T-cell (primary cell): ENCODE results near the gene TIAM1. TPM values are rescaled to one million over a fixed set of nuclear protein-coding genes. Genes with fewer than 3 reads are reported as not detected.

Source experiments
- ATAC-seq, 4 experiments: fragments of 200-7000 bp in 3 of 4; fragments of 150-1000 bp in 1 of 4; cut with Tn5 transposase; replicated peaks in 1 of 4; 1 replicate in 3 of 4; 2 replicates in 1 of 4; pipeline ENCODE4 v1.10.0; 2021; ENCODE audit warnings: moderate library complexity in 3 of 4, mild to moderate bottlenecking in 2 of 4, moderate number of reproducible peaks in 1 of 4
- CTCF ChIA-PET, 2 donors: fragments of 300-600 bp; sonication (Branson Sonifier 250); formaldehyde crosslinking; loops; one replicate each; lab custom pipeline; 2022; ENCODE audit warnings: antibody characterized with exemption in 2 of 2; lab: Charles Lee
- POLR2A ChIA-PET, 2 donors: fragments of 300-600 bp; sonication (Branson Sonifier 250); formaldehyde crosslinking; loops; one replicate each; lab custom pipeline; 2022; ENCODE audit warnings: antibody characterized with exemption in 2 of 2; lab: Charles Lee
- DNase-seq, 35 experiments: peaks; one replicate each; pipeline versions ENCODE4 v3.0.0 to v3.0.0-alpha.2; 2013 to 2023
- H3K27ac ChIP-seq: one replicate; pipeline ENCODE4 v1.5.1; 2013; ENCODE audit warnings: low read length
- H3K27me3 ChIP-seq, 2 experiments: replicated peaks in 1 of 2; 1 replicate in 1 of 2; 2 replicates in 1 of 2; pipeline versions ENCODE4 v1.6.1 to v1.7.0; 2013; ENCODE audit warnings: low read length in 1 of 2, mixed read lengths in 1 of 2; ENCODE audit not compliant: control insufficient read depth in 2 of 2, insufficient read depth in 2 of 2; ENCODE audit errors: extremely low read depth in 1 of 2
- H3K36me3 ChIP-seq, 2 donors: 1 replicate in 1 of 2; 2 replicates in 1 of 2; pipeline versions ENCODE4 v1.6.1 to v1.7.0; 2013; ENCODE audit warnings: low read length in 1 of 2; ENCODE audit not compliant: control insufficient read depth in 2 of 2, insufficient read depth in 1 of 2; ENCODE audit errors: extremely low read depth in 1 of 2
- H3K4me1 ChIP-seq, 2 experiments: 1 replicate in 1 of 2; 2 replicates in 1 of 2; pipeline versions ENCODE4 v1.6.1 to v1.7.0; 2013; ENCODE audit warnings: low read length in 2 of 2, mixed read lengths in 1 of 2; ENCODE audit not compliant: insufficient read depth in 2 of 2, control insufficient read depth in 1 of 2; ENCODE audit errors: extremely low read depth in 1 of 2
- H3K4me3 ChIP-seq, 2 donors: 1 replicate in 1 of 2; 2 replicates in 1 of 2; pipeline versions ENCODE4 v1.5.1 to v1.7.0; 2013; ENCODE audit warnings: mild to moderate bottlenecking in 2 of 2, low read length in 1 of 2, moderate library complexity in 1 of 2; ENCODE audit not compliant: control insufficient read depth in 1 of 2; ENCODE audit errors: extremely low read depth in 1 of 2
- H3K9me3 ChIP-seq: 2 replicates; pipeline ENCODE4 v1.7.0; 2013
- H3K27ac Mint-ChIP-seq, 2 donors: one replicate each; pipeline ENCODE4 v1.8.0; 2020 to 2021; ENCODE audit warnings: mild to moderate bottlenecking in 2 of 2, mixed read lengths in 2 of 2
- H3K27me3 Mint-ChIP-seq, 2 donors: one replicate each; pipeline ENCODE4 v1.8.0; 2021 to 2022; ENCODE audit warnings: mixed read lengths in 2 of 2
- H3K36me3 Mint-ChIP-seq: one replicate; pipeline ENCODE4 v1.8.0; 2021; ENCODE audit warnings: mixed read lengths
- H3K4me1 Mint-ChIP-seq, 3 donors: one replicate each; pipeline ENCODE4 v1.8.0; 2020 to 2022; ENCODE audit warnings: mixed read lengths in 3 of 3, mild to moderate bottlenecking in 1 of 3
- H3K4me3 Mint-ChIP-seq, 3 donors: one replicate each; pipeline ENCODE4 v1.8.0; 2020 to 2022; ENCODE audit warnings: mild to moderate bottlenecking in 3 of 3, mixed read lengths in 3 of 3, moderate library complexity in 3 of 3
- H3K9me3 Mint-ChIP-seq, 3 donors: one replicate each; pipeline ENCODE4 v1.8.0; 2020 to 2022; ENCODE audit warnings: mixed read lengths in 3 of 3
- WGBS: methylation state at CpG from one replicate; pipeline ENCODE4 v1.1.5; 2013; ENCODE audit warnings: missing lambda C conversion rate; ENCODE audit not compliant: insufficient coverage; 5-methylcytosine and 5-hydroxymethylcytosine counted together
- total RNA-seq, 35 experiments: library from RNA in 6 of 35; stranded (reverse) in 6 of 35; fragments of 120-200 nt in 1 of 35; gene quantifications; one replicate each; pipeline versions ENCODE4 v1.2.1 to v1.2.4 and lab custom pipeline; 2013 to 2026

TIAM1 gene
- total RNA-seq, 5 donors from 2014 or later (not counting 1 experiment from before 2014, with no cell fraction given), result 60.8 to 79.4 (median 65.5) TPM

DNA sequence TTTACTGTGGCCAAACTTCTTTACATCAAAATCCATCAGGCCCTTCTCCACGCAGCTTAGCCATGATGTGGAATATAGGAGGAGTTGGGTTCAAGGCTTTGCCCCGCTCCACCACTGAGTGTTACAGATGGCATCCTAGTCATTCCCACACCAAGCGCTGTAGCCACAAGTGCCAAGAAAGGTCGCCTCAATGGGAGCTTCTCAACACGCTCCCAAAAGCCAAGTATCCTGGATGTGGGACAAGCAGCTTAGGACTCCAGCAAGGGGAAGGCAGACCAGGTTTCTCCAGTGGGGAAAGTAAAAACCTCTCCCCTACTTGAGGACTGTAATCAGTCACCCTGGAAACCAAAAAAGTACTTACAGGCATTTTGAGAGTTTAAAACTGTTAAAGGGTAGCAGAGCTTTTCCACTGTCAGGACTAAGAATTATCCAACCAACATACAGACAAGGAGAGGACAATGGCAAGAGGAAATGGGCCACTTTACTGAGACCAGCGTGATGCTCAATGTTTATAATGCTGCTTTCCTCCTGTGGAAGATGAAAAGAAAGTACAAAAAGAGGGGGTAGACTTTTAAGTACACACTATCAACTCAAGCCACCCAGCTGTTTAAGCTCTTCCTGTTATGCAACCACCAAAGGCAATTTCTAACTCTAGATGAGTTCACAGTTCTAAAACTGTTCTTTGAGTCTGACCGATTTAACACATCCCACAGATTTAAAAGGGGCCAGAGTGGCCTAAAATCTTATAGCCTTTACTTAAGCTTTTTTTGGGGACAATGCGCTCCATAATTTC lies 185.1 kb downstream of the TIAM1 start:
- H3K9me3 Mint-ChIP-seq, result peaks cover 0 to 8% (median 5%) of the 10 kb centered on the region in 3 donors
- peak overlapping the region; percentile 65 to 71 (median 66) for H3K4me3 Mint-ChIP-seq
- H3K4me1 Mint-ChIP-seq, result peaks cover 68 to 84% (median 81%) of the 10 kb centered on the region in 3 donors
- Histone ChIP-seq H3K27me3 (no peaks in the 10 kb centered on the region), H3K4me3 (peak overlapping the region in 1 of 2 donors; percentile 17), H3K9me3 (peaks cover 4% of the 10 kb centered on the region), H3K27ac (peak overlapping the region; percentile 73), H3K4me1 (peaks cover 44 to 51% of the 10 kb centered on the region in 2 experiments), H3K36me3 (peaks cover 0 to 6% of the 10 kb centered on the region in 2 donors)
- peak overlapping the region; percentile 92 to 98 for H3K27ac Mint-ChIP-seq
- POLR2A ChIA-PET, result interaction anchor here (0.5 to 1.4 kb wide), 4 partner anchors 25 to 252 kb away, joined by 3 to 13 read pairs (median 4); no protein-coding TSS in a partner anchor
- CTCF ChIA-PET, result interaction anchor here (0.6 to 2.3 kb wide), 6 partner anchors 15 to 269 kb away, joined by 3 to 8 read pairs (median 3); no protein-coding TSS in a partner anchor
- H3K36me3 Mint-ChIP-seq, result peaks cover 25% of the 10 kb centered on the region
- ATAC-seq, result peak; percentile 89 to 95 (median 95)
- no peaks in the 10 kb centered on the region for H3K27me3 Mint-ChIP-seq
- 0% methylated on average over 1 of the region's 8 CpGs for WGBS
- DNase-seq, result peak in 6 of 35 experiments; percentile 18 to 57 (median 34)

DNA sequence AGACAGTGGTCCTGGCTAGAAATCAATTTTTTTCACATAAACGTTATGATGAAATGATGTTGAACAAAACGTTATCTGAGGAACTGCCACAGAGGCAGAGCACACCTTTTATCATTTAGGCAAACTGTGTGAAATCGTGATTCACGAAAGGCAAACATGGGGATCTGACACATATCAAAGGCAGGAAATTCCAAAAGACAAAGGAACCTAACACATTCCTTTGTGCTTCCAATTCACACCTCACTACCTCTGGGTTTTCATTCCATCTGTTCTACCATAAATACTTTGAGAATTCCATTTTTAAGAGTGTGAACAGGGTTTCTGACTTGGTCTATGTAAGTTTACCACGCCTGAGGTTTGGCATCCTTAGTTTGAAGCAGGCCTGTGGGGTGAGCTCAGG lies 186.3 kb downstream of the TIAM1 start:
- H3K4me3 ChIP-seq, result no peak overlapping the region
- Mint-ChIP-seq H3K4me1 (peaks cover 68 to 81% (median 79%) of the 10 kb centered on the region in 3 donors), H3K36me3 (peaks cover 28% of the 10 kb centered on the region), H3K4me3 (no peak overlapping the region), H3K27me3 (no peaks in the 10 kb centered on the region), H3K27ac (peak overlapping the region; percentile 92 to 98), H3K9me3 (peaks cover 0 to 8% (median 5%) of the 10 kb centered on the region in 3 donors)
- H3K27me3 ChIP-seq, result no peaks in the 10 kb centered on the region
- ATAC-seq (no peak), DNase-seq (no peak)
- ChIA-PET POLR2A (interaction anchor here in 1 of 2 donors (1.4 kb wide), 1 partner anchor 27 kb away, joined by 3 read pairs; no protein-coding TSS in a partner anchor), CTCF (interaction anchor here (0.6 to 2.3 kb wide), 4 partner anchors 19 to 240 kb away, joined by 3 to 16 read pairs (median 6); no protein-coding TSS in a partner anchor)
- WGBS, result 100% methylated on average over 3 of the region's 5 CpGs
- H3K36me3 ChIP-seq, result peaks cover 0 to 14% of the 10 kb centered on the region in 2 donors
- H3K27ac ChIP-seq, result peak overlapping the region; percentile 73
- peaks cover 4% of the 10 kb centered on the region for H3K9me3 ChIP-seq
- H3K4me1 ChIP-seq, result peaks cover 41 to 44% of the 10 kb centered on the region in 2 experiments

DNA sequence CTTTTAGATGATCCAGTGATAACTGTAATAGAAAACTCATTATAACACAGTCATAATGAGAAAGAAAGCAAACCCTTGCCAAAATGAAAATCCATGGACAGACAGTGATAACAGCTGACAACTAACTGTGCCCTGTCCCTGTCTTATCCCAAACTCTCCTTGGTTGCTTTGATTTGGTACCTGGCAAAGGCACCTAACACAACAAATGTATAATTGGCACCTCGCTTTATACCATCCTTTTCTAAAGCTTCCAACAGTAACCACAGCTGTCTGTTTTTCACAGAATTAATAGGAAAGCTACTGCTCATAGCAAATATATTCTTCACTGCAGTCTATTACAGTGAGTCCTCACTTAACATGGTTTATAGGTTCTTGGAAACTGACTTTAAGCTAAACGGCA lies 187.4 kb downstream of the TIAM1 start:
- Mint-ChIP-seq H3K9me3 (peaks cover 0 to 8% (median 5%) of the 10 kb centered on the region in 3 donors), H3K27me3 (no peaks in the 10 kb centered on the region), H3K36me3 (peaks cover 33% of the 10 kb centered on the region)

DNA sequence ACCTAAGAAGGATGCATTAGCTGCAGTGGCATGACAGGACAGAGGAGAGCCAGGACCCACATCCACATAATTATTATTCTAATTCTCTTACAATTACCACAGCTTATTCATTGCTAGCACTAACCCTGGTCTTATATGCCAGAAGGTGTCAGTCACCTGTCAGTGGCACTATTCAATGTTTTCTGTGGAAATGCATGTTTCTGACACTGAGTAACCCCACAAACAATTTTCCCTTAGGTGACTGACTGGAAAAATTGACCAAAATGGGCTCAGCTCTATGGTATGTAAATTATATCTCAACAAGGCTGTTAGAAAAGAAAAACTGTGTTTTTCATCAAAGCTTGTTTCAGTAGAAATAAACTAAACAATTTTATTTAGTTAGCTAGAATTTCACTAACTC lies 187.9 kb downstream of the TIAM1 start:
- H3K4me3 Mint-ChIP-seq, result no peak overlapping the region
- peaks cover 65 to 79% (median 75%) of the 10 kb centered on the region in 3 donors for H3K4me1 Mint-ChIP-seq

More for the DNA sequence above, 187.4 kb downstream of the TIAM1 start:
- no peak for ATAC-seq
- Histone ChIP-seq H3K27me3 (no peaks in the 10 kb centered on the region), H3K4me1 (peaks cover 33 to 38% of the 10 kb centered on the region in 2 experiments), H3K4me3 (no peak overlapping the region), H3K9me3 (peaks cover 4% of the 10 kb centered on the region), H3K36me3 (peaks cover 0 to 18% of the 10 kb centered on the region in 2 donors), H3K27ac (no peak overlapping the region)
- Mint-ChIP-seq H3K27ac (peak overlapping the region; percentile 11 to 31), H3K4me3 (no peak overlapping the region), H3K4me1 (peaks cover 65 to 79% (median 75%) of the 10 kb centered on the region in 3 donors)
- no peak for DNase-seq
- no CpG with 5 or more reads among the region's 2 CpGs for WGBS
- POLR2A ChIA-PET, result interaction anchor here (0.6 to 0.7 kb wide), 2 partner anchors 9 to 62 kb away, joined by 3 to 21 read pairs; no protein-coding TSS in a partner anchor
- CTCF ChIA-PET, result interaction anchor here in 1 of 2 donors (1.5 kb wide), 1 partner anchor 25 kb away, joined by 16 read pairs; no protein-coding TSS in a partner anchor

DNA sequence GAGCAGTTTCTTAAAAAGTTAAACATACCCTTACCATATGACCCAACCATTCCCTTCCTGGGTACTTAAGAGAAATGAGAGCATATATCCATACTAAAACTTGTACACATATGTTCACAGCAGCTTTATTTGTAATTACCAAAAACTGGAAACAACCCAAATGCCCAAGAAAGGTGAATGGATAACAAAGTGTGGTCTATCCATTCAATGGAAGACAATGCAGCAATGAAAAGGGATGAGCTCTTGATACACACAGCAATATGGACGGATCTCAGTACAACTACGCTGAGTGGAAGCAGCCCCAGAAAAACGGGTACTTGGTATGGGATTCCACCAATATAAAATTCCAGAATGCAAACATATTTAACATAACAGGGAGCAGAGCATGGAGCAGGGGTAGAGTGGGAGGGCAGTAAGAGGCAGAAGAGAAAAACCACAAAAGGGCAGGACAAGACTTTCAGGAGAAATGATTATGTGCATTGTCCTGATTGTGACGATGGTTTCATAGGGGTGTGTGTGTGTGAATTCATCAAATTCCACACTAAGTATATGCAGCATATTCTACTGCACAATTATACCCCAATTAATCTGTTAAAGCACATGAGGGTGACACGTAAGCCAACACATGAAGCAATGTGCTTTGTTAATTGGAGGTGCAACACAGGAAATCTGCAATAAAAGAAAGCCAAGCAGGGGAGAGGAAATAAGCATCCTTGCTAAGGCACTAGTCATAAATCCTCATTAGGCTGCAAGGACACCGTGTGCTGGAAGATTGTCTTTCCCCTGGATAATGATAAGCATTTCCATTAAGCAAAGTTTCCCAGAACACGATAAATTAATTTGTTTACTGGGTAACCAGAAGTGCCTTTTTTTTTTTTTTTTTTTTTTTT lies 192.7 kb downstream of the TIAM1 start:
- peaks cover 54% of the 10 kb centered on the region for H3K36me3 Mint-ChIP-seq
- H3K4me1 ChIP-seq, result peaks cover 13 to 17% of the 10 kb centered on the region in 2 experiments
- DNase-seq (no peak), ATAC-seq (peak in 2 of 4 experiments; percentile 27 to 60)
- ChIA-PET CTCF (interaction anchor here in 1 of 2 donors (0.6 kb wide), 1 partner anchor 30 kb away, joined by 14 read pairs; no protein-coding TSS in a partner anchor), POLR2A (no interaction called here)
- peak overlapping the region in 1 of 3 donors; percentile 53 for H3K4me3 Mint-ChIP-seq
- no peak overlapping the region for H3K4me3 ChIP-seq
- peaks cover 65 to 76% (median 75%) of the 10 kb centered on the region in 3 donors for H3K4me1 Mint-ChIP-seq
- no peaks in the 10 kb centered on the region for H3K9me3 ChIP-seq
- H3K36me3 ChIP-seq, result peaks cover 3 to 22% of the 10 kb centered on the region in 2 donors
- WGBS, result no CpG with 5 or more reads among the region's 7 CpGs
- H3K27me3 ChIP-seq, result no peaks in the 10 kb centered on the region
- H3K27ac ChIP-seq, result no peak overlapping the region
- H3K9me3 Mint-ChIP-seq, result peaks cover 0 to 5% (median 5%) of the 10 kb centered on the region in 3 donors
- H3K27ac Mint-ChIP-seq, result peak overlapping the region; percentile 0 to 11
- H3K27me3 Mint-ChIP-seq, result no peaks in the 10 kb centered on the region

More for the DNA sequence above, 187.9 kb downstream of the TIAM1 start:
- POLR2A ChIA-PET, result interaction anchor here (0.6 to 0.7 kb wide), 2 partner anchors 9 to 62 kb away, joined by 3 to 21 read pairs; no protein-coding TSS in a partner anchor
- ATAC-seq (no peak), DNase-seq (no peak)
- Histone ChIP-seq H3K4me3 (no peak overlapping the region), H3K9me3 (peaks cover 4% of the 10 kb centered on the region), H3K36me3 (peaks cover 0 to 18% of the 10 kb centered on the region in 2 donors), H3K27ac (no peak overlapping the region), H3K4me1 (peaks cover 34 to 38% of the 10 kb centered on the region in 2 experiments), H3K27me3 (no peaks in the 10 kb centered on the region)
- CTCF ChIA-PET, result interaction anchor here (0.6 to 1.5 kb wide), 3 partner anchors 8 to 49 kb away, joined by 3 to 16 read pairs (median 5); no protein-coding TSS in a partner anchor
- Mint-ChIP-seq H3K27ac (peak overlapping the region in 1 of 2 donors; percentile 53), H3K9me3 (peaks cover 0 to 8% (median 5%) of the 10 kb centered on the region in 3 donors), H3K27me3 (no peaks in the 10 kb centered on the region), H3K36me3 (peaks cover 38% of the 10 kb centered on the region)
